ENCODE data around the gene FILIP1L.

FILIP1L gene

DNA sequence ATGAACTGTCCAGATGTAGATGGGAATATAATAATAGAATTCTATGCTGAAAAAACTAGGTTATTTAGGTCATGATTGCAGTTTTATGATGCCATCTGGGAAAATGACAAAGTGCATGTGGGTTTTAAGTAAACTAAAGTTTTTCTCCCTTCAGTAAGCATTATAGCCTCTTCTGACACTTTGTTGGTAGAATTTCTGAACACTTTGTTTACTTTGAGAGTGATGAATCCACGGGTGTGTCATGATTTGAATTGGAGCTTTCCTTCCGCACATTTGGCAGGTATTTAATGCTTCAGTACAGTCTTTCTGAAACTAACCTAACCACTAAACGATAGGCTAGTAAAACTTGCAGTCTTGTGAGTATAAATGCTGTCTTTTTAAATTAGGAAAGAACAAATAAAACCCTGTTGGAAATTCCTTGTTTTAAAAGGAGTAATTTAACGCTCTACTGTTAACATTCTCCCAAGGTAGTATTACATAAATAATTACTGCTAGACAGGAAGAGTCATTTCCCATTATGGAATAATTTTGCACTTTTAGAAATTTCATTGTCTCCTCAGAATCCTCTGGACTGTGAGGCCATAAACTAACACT is 7.0 kb downstream of the FILIP1L start:
- Histone ChIP-seq H3K4me3 (ENCODE audit: severe bottlenecking) (no peak overlapping the region), H3K27me3 (ENCODE audit: insufficient read depth, poor library complexity, severe bottlenecking) (no peaks in the 10 kb centered on the region), H3K27ac (ENCODE audit: poor library complexity, severe bottlenecking) (peak overlapping the region; percentile 75), H3K36me3 (ENCODE audit: low read depth) (no peaks in the 10 kb centered on the region), H3K9me3 (ENCODE audit: severe bottlenecking) (no peaks in the 10 kb centered on the region), H3K4me1 (ENCODE audit: insufficient read depth, poor library complexity, severe bottlenecking) (peaks cover 37% of the 10 kb centered on the region)
- no peak for TF ChIP-seq CTCF (IDR thresholded peaks at IDR 0.05; ENCODE audit: poor library complexity, severe bottlenecking)
- DNase-seq (ENCODE audit: low spot score) (no peak), ATAC-seq (ENCODE audit: low read depth) (peak; percentile 74)

DNA sequence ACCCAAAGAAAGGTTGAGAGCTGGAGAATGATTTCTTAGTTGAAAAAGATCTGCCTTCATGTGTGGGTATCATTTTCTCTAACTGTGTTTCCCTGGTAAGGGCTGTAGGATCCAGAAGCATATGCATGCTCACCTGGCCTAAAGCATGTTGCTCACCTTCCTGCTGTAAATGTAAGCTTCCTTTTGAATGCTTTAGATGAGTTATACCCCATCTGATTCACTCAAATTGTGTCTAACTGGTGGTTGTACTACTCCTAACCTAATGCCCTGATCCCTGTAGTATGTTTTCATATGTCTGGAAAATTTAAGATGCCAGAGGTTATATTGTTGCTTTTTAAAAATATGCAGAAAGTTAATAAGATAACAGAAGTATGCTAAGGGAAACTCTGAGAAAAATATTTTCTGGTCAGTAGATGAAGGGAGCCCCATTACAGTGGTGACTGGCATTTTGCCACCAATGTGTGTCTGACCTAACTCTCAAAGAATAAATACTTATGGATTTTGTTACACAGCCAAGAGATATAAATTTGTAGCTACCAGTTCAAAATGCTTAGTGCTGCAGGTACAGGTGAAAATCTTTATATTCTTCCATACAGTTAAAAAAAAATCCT is 7.7 kb downstream of the FILIP1L start:
- H3K27ac ChIP-seq (ENCODE audit: poor library complexity, severe bottlenecking): peak overlapping the region; percentile 75
- no peaks in the 10 kb centered on the region for H3K36me3 ChIP-seq (ENCODE audit: low read depth)
- no peak overlapping the region for H3K4me3 ChIP-seq (ENCODE audit: severe bottlenecking)
- no peak for TF ChIP-seq CTCF (IDR thresholded peaks at IDR 0.05; ENCODE audit: poor library complexity, severe bottlenecking)
- no peaks in the 10 kb centered on the region for H3K9me3 ChIP-seq (ENCODE audit: severe bottlenecking)
- peaks cover 37% of the 10 kb centered on the region for H3K4me1 ChIP-seq (ENCODE audit: insufficient read depth, poor library complexity, severe bottlenecking)
- DNase-seq (ENCODE audit: low spot score): no peak
- no peaks in the 10 kb centered on the region for H3K27me3 ChIP-seq (ENCODE audit: insufficient read depth, poor library complexity, severe bottlenecking)
- peak; percentile 87 for ATAC-seq (ENCODE audit: low read depth)

GRCh38 chr3:100106094-100106493 is 8.2 kb downstream of the FILIP1L start:
- no peak for TF ChIP-seq CTCF (IDR thresholded peaks at IDR 0.05; ENCODE audit: poor library complexity, severe bottlenecking)
- H3K4me3 ChIP-seq (ENCODE audit: severe bottlenecking): no peak overlapping the region
- DNase-seq (ENCODE audit: low spot score): no peak
- H3K4me1 ChIP-seq (ENCODE audit: insufficient read depth, poor library complexity, severe bottlenecking): peaks cover 37% of the 10 kb centered on the region
- no peaks in the 10 kb centered on the region for H3K36me3 ChIP-seq (ENCODE audit: low read depth)
- no peaks in the 10 kb centered on the region for H3K9me3 ChIP-seq (ENCODE audit: severe bottlenecking)
- peak; percentile 27; the same call in 2 of the 3 replicates for ATAC-seq (ENCODE audit: low read depth)
- H3K27ac ChIP-seq (ENCODE audit: poor library complexity, severe bottlenecking): peak overlapping the region; percentile 75
- no peaks in the 10 kb centered on the region for H3K27me3 ChIP-seq (ENCODE audit: insufficient read depth, poor library complexity, severe bottlenecking)

GRCh38 chr3:100105501-100105900 is 8.8 kb downstream of the FILIP1L start:
- H3K4me1 ChIP-seq (ENCODE audit: insufficient read depth, poor library complexity, severe bottlenecking): peaks cover 37% of the 10 kb centered on the region
- no peaks in the 10 kb centered on the region for H3K36me3 ChIP-seq (ENCODE audit: low read depth)
- peak overlapping the region; percentile 75 for H3K27ac ChIP-seq (ENCODE audit: poor library complexity, severe bottlenecking)
- H3K27me3 ChIP-seq (ENCODE audit: insufficient read depth, poor library complexity, severe bottlenecking): no peaks in the 10 kb centered on the region
- H3K9me3 ChIP-seq (ENCODE audit: severe bottlenecking): no peaks in the 10 kb centered on the region
- no peak overlapping the region for H3K4me3 ChIP-seq (ENCODE audit: severe bottlenecking)
- DNase-seq (ENCODE audit: low spot score) (no peak), ATAC-seq (ENCODE audit: low read depth) (no peak)
- TF ChIP-seq CTCF (IDR thresholded peaks at IDR 0.05; ENCODE audit: poor library complexity, severe bottlenecking): no peak

- DNase-seq (ENCODE audit: low spot score) (no peak), ATAC-seq (ENCODE audit: low read depth) (no peak)
- H3K27me3 ChIP-seq (ENCODE audit: insufficient read depth, poor library complexity, severe bottlenecking): no peaks in the 10 kb centered on the region
- no peaks in the 10 kb centered on the region for H3K9me3 ChIP-seq (ENCODE audit: severe bottlenecking)
- H3K4me1 ChIP-seq (ENCODE audit: insufficient read depth, poor library complexity, severe bottlenecking): peaks cover 37% of the 10 kb centered on the region
- H3K36me3 ChIP-seq (ENCODE audit: low read depth): no peaks in the 10 kb centered on the region
- no peak for TF ChIP-seq CTCF (IDR thresholded peaks at IDR 0.05; ENCODE audit: poor library complexity, severe bottlenecking)
- peak overlapping the region; percentile 75 for H3K27ac ChIP-seq (ENCODE audit: poor library complexity, severe bottlenecking)
- H3K4me3 ChIP-seq (ENCODE audit: severe bottlenecking): no peak overlapping the region
Observed at GRCh38 chr3:100104817-100105413, 9.4 kb downstream of the FILIP1L start.
